K562 (cell line): Measurements from ENCODE around the gene TESMIN. TPM values are rescaled to one million over a fixed set of nuclear protein-coding genes. Genes with fewer than 3 reads are reported as not detected.

Experiments used
- ATAC-seq: fragments of 200-7000 bp; cut with Tn5 transposase; 3 replicates; pipeline ENCODE4 v1.9.1; 2020; ENCODE audit warnings: moderate library complexity
- BruUV-seq: library from RNA; stranded (reverse); fragments of 400-500 nt; replicated peaks from 2 replicates; lab custom pipeline; 2021; lab: Mats Ljungman, UMichigan
- CTCF ChIA-PET: fragments of 300-600 bp; formaldehyde crosslinking; extraction: SDS; loops from one replicate; lab custom pipeline; 2021; ENCODE audit warnings: low intra/inter-chr PET ratio; lab: Yijun Ruan, JAX
- POLR2A ChIA-PET: fragments of 300-600, 350-650 bp; sonication (Branson Sonifier 250); formaldehyde crosslinking; extraction: SDS; loops from one replicate; lab custom pipeline; 2021; ENCODE audit warnings: antibody characterized with exemption, inconsistent platforms; lab: Yijun Ruan, JAX
- DNase-seq, 4 experiments: peaks; one replicate each; pipeline versions ENCODE4 v3.0.0 to v3.0.0-alpha.2; 2011 to 2018; ENCODE audit warnings: low spot score in 3 of 4, mixed read lengths in 3 of 4; ENCODE audit errors: extremely low read depth in 1 of 4
- FAIRE-seq: peaks from 2 replicates; lab custom pipeline; 2011; peaks lifted over from hg19 to GRCh38; lab: Jason Lieb, UNC
- H2AFZ ChIP-seq: 2 replicates; pipeline ENCODE4 v1.6.0; 2011; ENCODE audit warnings: low read depth, low read length, control low read depth, inconsistent platforms
- H3K27ac ChIP-seq: fragments of 200-600 bp; 3 replicates; pipeline ENCODE4 v1.8.0; 2011; ENCODE audit warnings: low read depth, mild to moderate bottlenecking, control low read depth, inconsistent platforms, low read length, moderate library complexity, mixed read lengths; ENCODE audit errors: extremely low read depth
- H3K27me3 ChIP-seq, 2 experiments: fragments of 300-600 bp in 1 of 2; 2 replicates in 1 of 2; 3 replicates in 1 of 2; pipeline versions ENCODE4 v1.6.0 to v1.8.0; 2011; ENCODE audit warnings: inconsistent platforms in 2 of 2, low read length in 2 of 2, mild to moderate bottlenecking in 1 of 2, mixed read lengths in 1 of 2, moderate library complexity in 1 of 2; ENCODE audit not compliant: control insufficient read depth in 2 of 2, insufficient read depth in 2 of 2
- H3K36me3 ChIP-seq: fragments of 300-600 bp; 3 replicates; pipeline ENCODE4 v1.8.0; 2011; ENCODE audit warnings: mild to moderate bottlenecking, low read length, inconsistent platforms; ENCODE audit not compliant: control insufficient read depth, insufficient read depth
- H3K4me1 ChIP-seq, 2 experiments: fragments of 200-600 bp in 1 of 2; replicated peaks in 1 of 2; 2 replicates in 1 of 2; 3 replicates in 1 of 2; pipeline versions ENCODE4 v1.5.1 to v1.8.0; 2011; ENCODE audit warnings: inconsistent platforms in 2 of 2, low read length in 2 of 2, mild to moderate bottlenecking in 1 of 2, mixed read lengths in 1 of 2, moderate library complexity in 1 of 2; ENCODE audit not compliant: control insufficient read depth in 2 of 2, insufficient read depth in 2 of 2
- H3K4me2 ChIP-seq: 2 replicates; pipeline ENCODE4 v1.6.1; 2011; ENCODE audit warnings: low read length, control low read depth, inconsistent platforms, mixed read lengths; ENCODE audit not compliant: insufficient read depth
- H3K4me3 ChIP-seq: fragments of 200-600 bp; sonication (generic), shearing (Covaris generic); 2 replicates; pipeline ENCODE4 v1.5.1; 2016; ENCODE audit warnings: control low read depth, inconsistent platforms
- H3K79me2 ChIP-seq: fragments of 200-600 bp; 3 replicates; pipeline ENCODE4 v1.8.0; 2011; ENCODE audit warnings: low read length, inconsistent platforms; ENCODE audit not compliant: control insufficient read depth, insufficient read depth
- H3K9ac ChIP-seq, 2 experiments: 2 replicates each; pipeline versions ENCODE4 v1.6.0 to v1.6.1; 2011; ENCODE audit warnings: low read depth in 2 of 2, low read length in 2 of 2, control low read depth in 1 of 2, inconsistent platforms in 1 of 2, mild to moderate bottlenecking in 1 of 2, mixed read lengths in 1 of 2; ENCODE audit not compliant: insufficient read depth in 1 of 2
- H3K9me1 ChIP-seq: one replicate; pipeline ENCODE4 v1.6.0; 2011; ENCODE audit warnings: inconsistent platforms, mild to moderate bottlenecking, low read length, moderate library complexity; ENCODE audit not compliant: control insufficient read depth, insufficient read depth
- H3K9me3 ChIP-seq: replicated peaks from 2 replicates; pipeline ENCODE4 v1.5.1; 2011; ENCODE audit warnings: low read depth, low read length, inconsistent platforms; ENCODE audit not compliant: control insufficient read depth, insufficient read depth
- H4K20me1 ChIP-seq: replicated peaks from 2 replicates; pipeline ENCODE4 v1.6.1; 2011; ENCODE audit warnings: low read length, inconsistent platforms, mixed read lengths; ENCODE audit not compliant: control insufficient read depth, insufficient read depth
- BCLAF1 ChIP-seq, 2 experiments: fragments of 450-650 bp in 1 of 2; IDR thresholded peaks; 2 replicates each; pipeline ENCODE4 v1.6.1; 2011 to 2017; ENCODE audit warnings: low read depth in 2 of 2, antibody characterized with exemption in 1 of 2, borderline replicate concordance in 1 of 2, low read length in 1 of 2, mild to moderate bottlenecking in 1 of 2, mixed read lengths in 1 of 2; ENCODE audit not compliant: control insufficient read depth in 1 of 2
- IRF9 ChIP-seq: fragments of 450-650 bp; IDR thresholded peaks from 2 replicates; pipeline ENCODE4 v1.6.1; 2016; ENCODE audit warnings: missing biosample characterization, missing genetic modification characterization
- POLR2A ChIP-seq: fragments of 450-650 bp; conservative IDR thresholded peaks from 2 replicates; pipeline ENCODE4 v1.6.1; 2016
- POLR2B ChIP-seq: fragments of 450-650 bp; IDR thresholded peaks from 2 replicates; pipeline ENCODE4 v1.6.1; 2018; ENCODE audit warnings: low read depth; ENCODE audit not compliant: partially characterized antibody
- SUPT5H ChIP-seq: fragments of 450-650 bp; IDR thresholded peaks from 2 replicates; pipeline ENCODE4 v1.6.1; 2016
- WGBS: fragments of 100-300 bp; shearing (Covaris generic); methylation state at CpG from one replicate; pipeline ENCODE4 v1.1.6; 2016; ENCODE audit warnings: low coverage, mixed read lengths; ENCODE audit not compliant: insufficient coverage; ENCODE audit errors: missing lambda C conversion rate; 5-methylcytosine and 5-hydroxymethylcytosine counted together
- in situ Hi-C: fragments of 300-500 bp; cut with MboI; formaldehyde crosslinking; loops from 4 replicates; pipeline ENCODE4 v1.15.0; 2018; ENCODE audit warnings: inconsistent platforms, mixed read lengths
- intact Hi-C: fragments of 100-400 bp; cut with micrococcal nuclease; formaldehyde crosslinking; loops from 2 replicates; pipeline ENCODE4 v1.14.2; 2022
- polyA plus RNA-seq, 8 experiments: library from polyadenylated mRNA; depleted of rRNA in 4 of 8; stranded (reverse) in 5 of 8; unstranded in 3 of 8; fragments of >200 nt; fragmentation: Nextera tagmentation in 2 of 8; fragmentation: Illumina TruSeq in 1 of 8; extraction: Ambion mirVana in 2 of 8; extraction: Trizol in 1 of 8; gene quantifications; 2 replicates each; pipeline versions ENCODE4 v1.2.1 to v1.2.3, GENCODE V29; 2011 to 2014; ENCODE audit warnings: inconsistent platforms in 1 of 8, missing spikeins in 1 of 8
- total RNA-seq, 7 experiments: library from RNA; depleted of rRNA in 6 of 7; stranded (reverse); fragments of >200 nt in 6 of 7; fragmentation: Illumina TruSeq in 2 of 7; extraction: Trizol in 2 of 7; gene quantifications; 2 replicates each; pipeline versions ENCODE4 v1.2.1 to v1.2.3, GENCODE V29; 2011 to 2021; ENCODE audit warnings: low replicate concordance in 1 of 7

Gene TESMIN
- total and polyA plus RNA-seq, 9 of the 15 experiments (the other 6 are each of a cell fraction or from before 2014, with no cell fraction given): 8.9 to 50.5 (median 15.0) TPM

DNA sequence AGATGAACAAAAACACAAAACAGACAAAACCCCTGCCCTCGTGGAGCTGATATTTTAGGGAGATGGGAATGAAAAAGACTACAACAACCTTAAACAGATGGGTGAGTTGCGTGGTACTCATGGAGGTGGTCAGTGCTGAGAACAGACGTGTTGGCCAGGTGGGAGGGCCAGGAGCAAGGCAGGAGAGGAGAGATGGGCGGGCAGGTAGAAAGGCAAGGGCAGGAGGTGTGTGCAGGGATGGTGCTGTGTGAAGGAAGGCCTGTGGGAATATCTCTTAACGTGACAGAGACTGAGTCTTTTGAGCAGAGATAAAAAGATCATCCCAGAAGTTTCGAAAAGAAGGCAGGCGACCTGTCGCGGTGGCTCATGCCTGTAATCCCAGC is 59.9 kb downstream of the TESMIN start:
- intact Hi-C loops: no loop called here
- Histone ChIP-seq H3K27ac (no peak overlapping the region), H3K27me3 (peaks cover 0 to 3% of the 10 kb centered on the region in 2 experiments; a peak in 2 of 5 replicates), H3K4me1 (peaks cover 0 to 7% of the 10 kb centered on the region in 2 experiments; a peak in 2 of 5 replicates), H3K9me3 (peaks cover 7% of the 10 kb centered on the region; the same call in 1 of the 2 replicates), H3K79me2 (no peaks in the 10 kb centered on the region), H3K9me1 (no peaks in the 10 kb centered on the region), H3K4me3 (no peak overlapping the region), H2AFZ (no peak overlapping the region), H3K9ac (no peak overlapping the region), H4K20me1 (no peaks in the 10 kb centered on the region), H3K4me2 (no peak overlapping the region), H3K36me3 (peaks cover 42% of the 10 kb centered on the region)
- in situ Hi-C loops: loop anchor here (25.0 kb wide), 1 partner anchor 1154 kb away; no protein-coding TSS in a partner anchor
- peak in 1 of 2 experiments; percentile 77; a peak in 1 of 4 replicates for TF ChIP-seq BCLAF1 (IDR thresholded peaks at IDR 0.05; ENCODE audit: borderline replicate concordance in 1 of 2, control insufficient read depth in 1 of 2, low read depth in 2 of 2, low read length in 1 of 2)
- TF ChIP-seq POLR2B: peak; percentile 55
- no peak for TF ChIP-seq IRF9 (tag)
- peak; percentile 66 for TF ChIP-seq POLR2A
- peak; percentile 63 for TF ChIP-seq SUPT5H
- BruUV-seq: no TSS peak
- POLR2A ChIA-PET: interaction anchor here (0.7 to 1.8 kb wide), 5 partner anchors 10 to 92 kb away, joined by 3 to 6 read pairs (median 4); no protein-coding TSS in a partner anchor
- ATAC-seq: peak; percentile 30; the same call in 2 of the 3 replicates
- peak; percentile 26 for FAIRE-seq
- WGBS: 45% methylated on average over 9 of the region's 9 CpGs
- no peak for DNase-seq
- CTCF ChIA-PET: no interaction called here
